Heart right ventricle (tissue), 16 donors: Measurements from ENCODE around the gene WWOX. TPM values are rescaled to one million over a fixed set of nuclear protein-coding genes. Genes with fewer than 3 reads are reported as not detected.
A peak's percentile ranks its signal among the peaks of the same experiment; 100 is the strongest.

Experiments used
- ATAC-seq, 8 donors: fragments of 200-7000 bp; cut with Tn5 transposase; one replicate each; pipeline ENCODE4 v1.9.1; 2020; ENCODE audit warnings: mild to moderate bottlenecking in 8 of 8, moderate library complexity in 8 of 8, moderate number of reproducible peaks in 1 of 8
- DNase-seq, 2 donors: peaks; one replicate each; pipeline ENCODE4 v3.0.0-alpha.2; 2020
- H3K27ac ChIP-seq, 10 donors: fragments of 200-600 bp; sonication (generic) in 2 of 10; one replicate each; pipeline versions ENCODE4 v1.5.0 to v1.8.0; 2020 to 2022; ENCODE audit warnings: mild to moderate bottlenecking in 3 of 10
- H3K27me3 ChIP-seq, 7 donors: fragments of 200-600 bp; one replicate each; pipeline ENCODE4 v1.8.0; 2021 to 2022; ENCODE audit warnings: mild to moderate bottlenecking in 2 of 7
- H3K36me3 ChIP-seq, 9 donors: fragments of 200-600 bp; sonication (generic) in 1 of 9; one replicate each; pipeline versions ENCODE4 v1.5.0 to v1.8.0; 2020 to 2022; ENCODE audit warnings: mild to moderate bottlenecking in 2 of 9
- H3K4me1 ChIP-seq, 9 donors: fragments of 200-600 bp; sonication (generic) in 1 of 9; one replicate each; pipeline versions ENCODE4 v1.5.0 to v1.8.0; 2020 to 2022; ENCODE audit warnings: mild to moderate bottlenecking in 4 of 9
- H3K4me3 ChIP-seq, 10 donors: fragments of 200-600 bp; sonication (generic) in 2 of 10; one replicate each; pipeline versions ENCODE4 v1.5.0 to v1.8.0; 2020 to 2022; ENCODE audit warnings: mild to moderate bottlenecking in 7 of 10, moderate library complexity in 2 of 10
- H3K9me3 ChIP-seq, 11 donors: fragments of 200-600 bp in 10 of 11; sonication (generic) in 2 of 11; one replicate each; pipeline versions ENCODE4 v1.5.0 to v1.8.0; 2013 to 2022; ENCODE audit warnings: mild to moderate bottlenecking in 2 of 11, control low read depth in 1 of 11, moderate library complexity in 1 of 11
- WGBS, 2 donors: extraction: QIAGEN DNeasy Blood & Tissue Kit; methylation state at CpG; one replicate each; pipeline ENCODE4 v1.1.7; 2013; ENCODE audit warnings: inconsistent platforms in 1 of 2; 5-methylcytosine and 5-hydroxymethylcytosine counted together
- intact Hi-C, 10 donors: fragments of 100-400 bp; cut with DNase I; formaldehyde crosslinking; loops; one replicate each; pipeline versions ENCODE4 v1.11.1 to v1.14.2; 2022
- polyA plus RNA-seq, 2 donors: library from polyadenylated mRNA; stranded (reverse); fragments of 200-250 nt; gene quantifications; one replicate each; pipeline ENCODE4 v1.2.3, GENCODE V29; 2013
- total RNA-seq, 10 donors: library from RNA; stranded (reverse); fragmentation: NEBNext Ultra II Directional in 3 of 10; extraction: Animal tissue kit (Norgen Biotek cat#: 25700) in 3 of 10; gene quantifications; one replicate each; pipeline versions ENCODE4 v1.2.1 to v1.2.4, GENCODE V29; 2021 to 2023
- TF ChIP-seq, protein P1 (sequence below), 9 donors: fragments of 200-600 bp; sonication (generic) in 2 of 9; IDR thresholded peaks; one replicate each; pipeline versions ENCODE4 v1.5.0 to v1.8.0; 2021 to 2022; ENCODE audit warnings: antibody characterized with exemption in 9 of 9, mild to moderate bottlenecking in 5 of 9, moderate library complexity in 1 of 9
- donor health status: Arrhythmogenic right ventricular cardiomyopathy.
- donor health status: ischemic (EF 13 %, LVEDD 7.1; RV severe dilation, severe dysfunction).
- donor health status: healthy with polysubstance abuse.
- donor health status: DM: no; HTN: yes; CAD: no.
- donor health status: DM: no; HTN: no; CAD: no.
- donor health status: ischemic (EF 25% LVEDD 6.9; RV normal size, moderate dysfunction).
- donor health status: ischemic (EF 25% LVEDD 5.7; RV mildly dilated, moderate dysfunction).
- donor health status: healthy.
- donor health status: DM: yes; HTN: yes; CAD: no.
- donor health status: Ischemic cardiomyopathy.
- donor health status: ischemic (EF 35%, LVEDD 5.7; RV mildly dilated, moderate dysfunction).
- donor health status: nonischemic (EF 11% LVEDD 7.7; RV severe dilation, severe dysfunction).
- donor health status: DM: yes; HTN: yes; CAD: no.
- donor health status: PGD.
- donor health status: ischemic (EF 29% LVEDD 5.4; RV normal size, mild dysfunction).
- donor health status: nonischemic (EF 23%, LVEDD 6.1; RV moderate dilation, normal function).

The WWOX gene
- total and polyA plus RNA-seq, 12 donors = 4.9 to 15.0 (median 9.9) TPM

DNA sequence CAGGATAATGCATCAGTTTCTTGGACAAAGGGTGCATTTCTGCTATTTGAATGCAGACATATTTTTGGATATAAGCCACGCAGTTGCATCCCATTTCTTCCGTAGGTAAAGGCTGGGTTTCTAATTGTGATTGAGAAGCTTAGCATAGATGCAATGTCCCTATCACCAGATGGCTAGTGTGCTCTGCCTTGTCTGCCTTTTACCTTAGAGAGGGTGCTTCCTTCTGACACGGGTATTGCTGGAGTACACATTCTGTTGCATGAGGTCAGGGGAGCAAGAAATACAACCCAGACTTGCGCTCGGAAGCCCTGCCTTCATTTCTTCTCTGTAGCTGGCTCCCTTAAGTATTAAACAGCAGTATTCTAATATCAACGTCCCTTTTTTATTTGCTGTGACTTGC lies 337.4 kb downstream of the WWOX start:
- ATAC-seq (no peak), DNase-seq (no peak)
- Histone ChIP-seq H3K36me3 (peaks cover 0 to 7% (median 0%) of the 10 kb centered on the region in 9 donors), H3K9me3 (no peaks in the 10 kb centered on the region), H3K4me1 (no peaks in the 10 kb centered on the region), H3K4me3 (no peak overlapping the region), H3K27ac (no peak overlapping the region), H3K27me3 (no peaks in the 10 kb centered on the region)
- TF ChIP-seq, protein P1, sequence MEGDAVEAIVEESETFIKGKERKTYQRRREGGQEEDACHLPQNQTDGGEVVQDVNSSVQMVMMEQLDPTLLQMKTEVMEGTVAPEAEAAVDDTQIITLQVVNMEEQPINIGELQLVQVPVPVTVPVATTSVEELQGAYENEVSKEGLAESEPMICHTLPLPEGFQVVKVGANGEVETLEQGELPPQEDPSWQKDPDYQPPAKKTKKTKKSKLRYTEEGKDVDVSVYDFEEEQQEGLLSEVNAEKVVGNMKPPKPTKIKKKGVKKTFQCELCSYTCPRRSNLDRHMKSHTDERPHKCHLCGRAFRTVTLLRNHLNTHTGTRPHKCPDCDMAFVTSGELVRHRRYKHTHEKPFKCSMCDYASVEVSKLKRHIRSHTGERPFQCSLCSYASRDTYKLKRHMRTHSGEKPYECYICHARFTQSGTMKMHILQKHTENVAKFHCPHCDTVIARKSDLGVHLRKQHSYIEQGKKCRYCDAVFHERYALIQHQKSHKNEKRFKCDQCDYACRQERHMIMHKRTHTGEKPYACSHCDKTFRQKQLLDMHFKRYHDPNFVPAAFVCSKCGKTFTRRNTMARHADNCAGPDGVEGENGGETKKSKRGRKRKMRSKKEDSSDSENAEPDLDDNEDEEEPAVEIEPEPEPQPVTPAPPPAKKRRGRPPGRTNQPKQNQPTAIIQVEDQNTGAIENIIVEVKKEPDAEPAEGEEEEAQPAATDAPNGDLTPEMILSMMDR (IDR thresholded peaks at IDR 0.05) = no peak
- intact Hi-C loops = loop anchor here in 8 of 10 donors (2.0 to 10.0 kb wide), 6 partner anchors 192 to 315 kb away; no protein-coding TSS in a partner anchor
- 75 to 77% methylated on average over 6 of the region's 6 CpGs for WGBS, 2 donors

DNA sequence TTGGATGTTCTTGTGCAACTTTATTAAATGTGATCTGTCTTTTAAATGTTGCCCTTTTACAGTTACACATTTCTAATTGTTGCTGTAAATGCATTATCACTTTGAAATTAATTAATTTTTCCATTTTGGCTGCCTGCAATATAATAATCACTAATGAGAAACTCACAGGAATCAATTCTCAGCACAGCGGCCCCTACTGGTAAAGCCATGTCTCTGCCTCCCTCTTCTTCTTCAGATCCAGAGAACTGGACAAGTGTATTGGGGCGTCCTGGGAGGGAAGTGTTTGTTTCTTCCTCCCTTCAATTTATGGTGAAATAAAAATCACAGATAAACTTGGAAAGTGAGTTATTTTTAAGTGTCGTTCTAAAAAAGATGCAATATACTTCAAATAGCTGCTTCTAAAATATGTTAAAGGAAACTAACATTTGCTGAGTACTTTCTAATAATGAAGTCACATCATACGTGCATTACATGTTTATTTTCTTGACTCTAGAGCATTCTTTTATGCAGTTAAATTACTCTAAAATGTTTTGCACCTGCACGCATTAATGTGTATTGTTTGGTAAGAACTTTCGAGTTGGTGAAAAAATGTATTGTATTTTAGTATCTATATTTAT lies 338.0 kb downstream of the WWOX start:
- 48 to 56% methylated on average over 6 of the region's 6 CpGs for WGBS, 2 donors
- no peaks in the 10 kb centered on the region for H3K9me3 ChIP-seq
- DNase-seq (peak in 1 of 2 donors; percentile 19), ATAC-seq (no peak)
- no peak overlapping the region for H3K4me3 ChIP-seq
- no peaks in the 10 kb centered on the region for H3K4me1 ChIP-seq
- no peak overlapping the region for H3K27ac ChIP-seq
- intact Hi-C loops = loop anchor here in 8 of 10 donors (2.0 to 10.0 kb wide), 6 partner anchors 193 to 315 kb away; no protein-coding TSS in a partner anchor
- no peaks in the 10 kb centered on the region for H3K27me3 ChIP-seq
- TF ChIP-seq, protein P1 (IDR thresholded peaks at IDR 0.05) = peak; percentile 65 to 95 (median 85)
- peaks cover 0 to 4% (median 0%) of the 10 kb centered on the region in 9 donors for H3K36me3 ChIP-seq

DNA sequence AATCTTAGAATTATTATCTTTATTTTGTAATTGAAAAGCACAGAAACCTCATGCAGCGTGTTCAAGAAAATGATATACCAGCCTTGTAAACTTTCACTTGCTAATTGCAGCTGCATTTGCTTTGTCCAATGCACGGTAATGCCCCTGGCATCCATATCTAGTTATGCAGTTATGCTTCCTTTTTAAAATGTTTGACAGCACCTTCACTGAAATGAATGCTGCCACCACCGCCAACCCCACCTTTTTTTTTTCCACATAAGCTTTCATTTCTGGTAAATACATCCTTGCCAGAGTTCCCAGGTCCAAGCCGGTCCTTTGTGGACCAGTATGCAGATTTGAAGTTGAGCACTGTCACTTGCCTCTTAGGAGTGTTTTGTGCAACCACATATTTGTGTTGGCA lies 338.8 kb downstream of the WWOX start:
- H3K4me1 ChIP-seq = peaks cover 0 to 3% (median 0%) of the 10 kb centered on the region in 9 donors
- H3K4me3 ChIP-seq = no peak overlapping the region
- H3K36me3 ChIP-seq = no peaks in the 10 kb centered on the region
- ATAC-seq (no peak), DNase-seq (no peak)
- intact Hi-C loops = loop anchor here in 7 of 10 donors (5.0 to 10.0 kb wide), 5 partner anchors 193 to 316 kb away; no protein-coding TSS in a partner anchor
- TF ChIP-seq, protein P1 (IDR thresholded peaks at IDR 0.05) = no peak
- H3K27ac ChIP-seq = no peak overlapping the region
- no peaks in the 10 kb centered on the region for H3K9me3 ChIP-seq
- no peaks in the 10 kb centered on the region for H3K27me3 ChIP-seq
- WGBS, 2 donors = 93% methylated on average over 4 of the region's 4 CpGs

DNA sequence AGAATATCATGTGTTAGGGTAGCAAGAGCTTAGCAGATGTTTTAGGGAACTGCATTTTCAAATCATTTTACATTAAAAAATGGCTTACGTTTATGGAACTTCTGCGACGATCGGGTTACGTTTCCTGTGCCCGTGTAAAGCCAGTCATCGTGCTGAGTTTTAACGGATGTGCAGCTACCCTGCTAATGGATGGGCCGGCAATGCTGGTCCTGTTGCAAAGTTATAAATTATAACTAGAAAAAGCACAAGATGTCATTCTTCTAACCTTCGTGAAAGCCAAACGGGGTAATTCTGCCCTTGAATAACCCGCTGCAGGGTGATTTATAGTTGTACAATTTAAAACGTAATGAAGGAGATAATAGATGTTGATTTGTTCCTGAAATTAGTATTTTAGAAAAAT lies 339.2 kb downstream of the WWOX start:
- intact Hi-C loops = loop anchor here in 7 of 10 donors (5.0 to 10.0 kb wide), 5 partner anchors 194 to 316 kb away; no protein-coding TSS in a partner anchor
- no peak for ATAC-seq
- H3K27ac ChIP-seq = no peak overlapping the region
- peaks cover 0 to 6% (median 0%) of the 10 kb centered on the region in 9 donors for H3K4me1 ChIP-seq
- H3K36me3 ChIP-seq = no peaks in the 10 kb centered on the region
- no peak for DNase-seq
- 92 to 95% methylated on average over 13 of the region's 13 CpGs for WGBS, 2 donors
- H3K27me3 ChIP-seq = no peaks in the 10 kb centered on the region
- TF ChIP-seq, protein P1 (IDR thresholded peaks at IDR 0.05) = no peak
- H3K9me3 ChIP-seq = no peaks in the 10 kb centered on the region
- H3K4me3 ChIP-seq = no peak overlapping the region
